ENCODE measurements around the gene CAPN8.
"Not testable (repeated sequence)": the region's sequence is repeated elsewhere in the genome, so short reads cannot be mapped to it uniquely, and the experiment has no call there.

Gene CAPN8

DNA sequence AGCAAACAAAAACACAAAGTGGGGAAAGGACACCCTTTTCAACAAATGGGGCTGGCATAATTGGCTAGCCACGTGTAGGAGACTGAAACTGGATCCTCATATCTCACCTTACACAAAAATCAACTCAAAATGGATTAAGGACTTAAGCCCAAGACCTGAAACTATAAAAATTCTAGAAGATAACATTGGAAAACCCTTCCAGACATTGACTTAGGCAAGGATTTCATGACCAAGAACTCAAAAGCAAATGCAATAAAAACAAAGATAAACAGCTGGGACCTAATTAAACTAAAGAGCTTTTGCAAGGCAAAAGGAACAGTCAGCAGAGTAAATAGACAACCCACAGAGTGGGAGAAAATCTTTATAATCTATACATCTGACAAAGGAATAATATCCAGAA is 146.9 kb downstream of the CAPN8 start:
- H3K27ac Mint-ChIP-seq; H3K27me3 Mint-ChIP-seq; H3K4me3 Mint-ChIP-seq; H3K36me3 Mint-ChIP-seq (ENCODE audit: low read depth); H3K9me3 Mint-ChIP-seq: not testable (repeated sequence)
- H3K4me1 Mint-ChIP-seq (ENCODE audit: low read depth) = peaks cover 29% of the 10 kb centered on the region

DNA sequence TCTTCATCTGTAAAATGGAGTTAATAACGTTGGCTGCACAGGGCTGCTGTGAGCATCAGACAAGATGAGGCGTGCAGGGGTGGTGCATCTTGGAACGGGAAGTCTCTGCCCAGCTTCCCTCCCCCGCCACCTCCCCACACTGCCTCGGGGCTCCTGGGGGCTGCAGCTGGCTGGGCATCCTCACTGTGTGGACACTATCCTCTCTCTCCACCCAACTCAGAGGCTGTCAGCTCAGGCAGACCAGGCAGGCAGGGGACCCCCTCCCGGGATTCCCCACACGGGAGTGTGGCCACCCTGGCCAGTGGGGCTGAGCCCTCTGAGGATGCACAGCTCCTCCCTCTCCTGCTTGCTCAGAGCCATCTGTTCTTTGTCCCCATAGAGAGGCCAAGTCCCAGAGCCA is 149.6 kb downstream of the CAPN8 start:
- no peaks in the 10 kb centered on the region for H3K36me3 Mint-ChIP-seq (ENCODE audit: low read depth)
- peaks cover 29% of the 10 kb centered on the region for H3K4me1 Mint-ChIP-seq (ENCODE audit: low read depth)
- H3K27me3 Mint-ChIP-seq = no peaks in the 10 kb centered on the region
- no peak overlapping the region for H3K27ac Mint-ChIP-seq
- no peaks in the 10 kb centered on the region for H3K9me3 Mint-ChIP-seq
- no peak overlapping the region for H3K4me3 Mint-ChIP-seq

DNA sequence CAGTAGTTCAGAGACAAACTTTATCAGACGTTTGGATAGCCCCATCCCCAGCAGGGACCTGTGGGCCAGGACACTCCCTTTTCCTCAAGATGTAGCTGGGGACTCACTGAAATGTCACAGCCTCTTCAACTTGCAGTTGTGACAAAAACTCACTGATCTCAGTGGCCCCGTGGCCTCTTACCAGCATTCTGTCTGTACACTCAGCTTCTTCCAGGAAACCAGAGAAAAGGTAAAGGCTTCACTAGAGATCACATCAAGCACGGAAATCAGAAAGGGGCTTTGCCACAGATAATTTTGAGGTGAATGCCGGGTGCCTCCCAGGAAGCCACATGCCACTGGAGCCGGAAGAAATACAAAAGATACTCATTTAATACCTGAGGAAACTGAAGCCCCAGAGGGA is 150.1 kb downstream of the CAPN8 start:
- H3K27ac Mint-ChIP-seq = peak overlapping the region; percentile 21
- H3K4me1 Mint-ChIP-seq (ENCODE audit: low read depth) = peaks cover 29% of the 10 kb centered on the region
- no peak overlapping the region for H3K4me3 Mint-ChIP-seq
- H3K9me3 Mint-ChIP-seq = peaks cover 4% of the 10 kb centered on the region
- H3K36me3 Mint-ChIP-seq (ENCODE audit: low read depth) = no peaks in the 10 kb centered on the region
- no peaks in the 10 kb centered on the region for H3K27me3 Mint-ChIP-seq

DNA sequence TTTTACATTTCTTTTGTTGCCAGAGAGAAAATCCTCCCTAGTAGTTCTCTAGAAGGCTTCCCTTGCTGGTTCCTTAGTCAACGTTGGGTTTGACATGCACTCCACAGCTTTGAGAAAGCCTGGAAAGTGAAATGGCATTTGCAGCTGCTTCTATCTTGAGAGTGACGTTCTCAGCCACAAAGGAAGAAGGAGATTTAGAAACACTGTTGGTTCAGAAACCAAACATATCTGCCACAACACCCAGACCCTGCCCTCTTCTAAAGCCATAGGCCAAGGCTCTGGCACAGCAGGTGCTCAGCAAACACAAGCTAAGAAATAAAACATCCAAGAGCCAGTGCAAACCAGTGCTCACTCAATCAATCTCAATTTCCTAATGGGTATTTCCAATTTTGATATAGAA is 150.9 kb downstream of the CAPN8 start:
- H3K27me3 Mint-ChIP-seq = no peaks in the 10 kb centered on the region
- no peaks in the 10 kb centered on the region for H3K36me3 Mint-ChIP-seq (ENCODE audit: low read depth)
- peak overlapping the region; percentile 46 for H3K27ac Mint-ChIP-seq
- peaks cover 29% of the 10 kb centered on the region for H3K4me1 Mint-ChIP-seq (ENCODE audit: low read depth)
- H3K4me3 Mint-ChIP-seq = no peak overlapping the region
- peaks cover 8% of the 10 kb centered on the region for H3K9me3 Mint-ChIP-seq

DNA sequence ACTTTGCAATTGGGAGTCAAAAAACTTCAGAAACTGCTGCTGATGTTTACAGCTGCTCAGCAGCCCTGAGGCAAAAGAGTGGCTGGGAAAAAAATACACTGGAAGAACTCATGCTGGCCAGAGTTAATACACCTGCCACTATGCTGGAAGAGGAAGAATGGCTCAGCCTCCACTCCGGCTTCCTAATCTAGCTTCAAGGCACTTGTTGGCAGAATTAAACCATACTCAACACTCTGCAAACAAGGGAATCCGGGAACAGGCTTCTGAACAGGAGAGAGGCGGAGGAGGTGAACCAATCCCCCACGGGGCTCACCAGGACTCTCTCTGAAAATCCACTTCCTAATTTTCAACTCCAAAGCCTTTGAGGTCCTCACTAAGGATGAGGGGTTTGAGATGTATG is 152.2 kb downstream of the CAPN8 start:
- no peaks in the 10 kb centered on the region for H3K36me3 Mint-ChIP-seq (ENCODE audit: low read depth)
- H3K4me3 Mint-ChIP-seq = no peak overlapping the region
- peaks cover 8% of the 10 kb centered on the region for H3K9me3 Mint-ChIP-seq
- no peaks in the 10 kb centered on the region for H3K27me3 Mint-ChIP-seq
- no peak overlapping the region for H3K27ac Mint-ChIP-seq
- H3K4me1 Mint-ChIP-seq (ENCODE audit: low read depth) = peaks cover 29% of the 10 kb centered on the region

DNA sequence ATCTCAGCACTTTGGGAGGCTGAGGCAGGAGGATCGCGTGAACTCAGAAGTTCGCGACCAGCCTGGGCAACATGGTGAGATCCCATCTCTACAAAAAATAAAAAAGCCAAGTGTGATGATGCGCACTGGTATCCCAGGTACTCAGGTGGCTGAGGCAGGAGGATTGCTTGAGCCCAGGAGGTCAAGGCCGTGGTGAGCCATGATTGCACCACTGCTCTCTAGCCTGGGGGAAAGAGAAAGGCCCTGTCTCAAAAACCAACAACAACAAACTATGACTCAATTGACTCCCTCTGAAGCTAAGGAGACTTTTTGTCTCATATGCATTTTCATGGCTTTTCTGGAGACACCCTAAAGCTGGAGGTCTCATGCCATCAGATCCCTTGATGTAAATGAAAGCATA is 153.4 kb downstream of the CAPN8 start:
- H3K36me3 Mint-ChIP-seq (ENCODE audit: low read depth) = no peaks in the 10 kb centered on the region
- peaks cover 29% of the 10 kb centered on the region for H3K4me1 Mint-ChIP-seq (ENCODE audit: low read depth)
- no peak overlapping the region for H3K27ac Mint-ChIP-seq
- no peaks in the 10 kb centered on the region for H3K27me3 Mint-ChIP-seq
- H3K4me3 Mint-ChIP-seq = no peak overlapping the region
- peaks cover 8% of the 10 kb centered on the region for H3K9me3 Mint-ChIP-seq

DNA sequence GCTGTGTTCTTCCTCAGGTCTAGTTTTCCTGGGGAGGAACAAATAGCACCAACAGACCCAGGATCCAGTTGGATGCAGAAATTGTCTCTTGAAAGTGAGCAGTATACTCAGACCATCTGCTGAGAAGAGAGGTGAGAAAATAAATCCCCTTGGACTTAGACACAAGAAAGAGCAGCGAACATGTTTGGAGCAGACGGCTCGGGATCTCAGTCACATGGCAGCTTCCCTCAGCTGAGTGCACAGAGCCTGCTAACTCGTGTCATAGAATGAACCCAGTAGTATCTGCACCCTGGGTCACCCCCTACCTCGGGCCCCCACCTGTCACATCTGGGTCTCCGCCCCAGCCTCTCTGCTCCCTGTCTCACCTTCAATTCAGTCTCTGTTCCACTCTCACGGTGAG is 156.7 kb downstream of the CAPN8 start:
- H3K4me3 Mint-ChIP-seq = no peak overlapping the region
- H3K36me3 Mint-ChIP-seq (ENCODE audit: low read depth) = no peaks in the 10 kb centered on the region
- no peaks in the 10 kb centered on the region for H3K27me3 Mint-ChIP-seq
- peaks cover 2% of the 10 kb centered on the region for H3K4me1 Mint-ChIP-seq (ENCODE audit: low read depth)
- no peak overlapping the region for H3K27ac Mint-ChIP-seq
- H3K9me3 Mint-ChIP-seq = peaks cover 8% of the 10 kb centered on the region

DNA sequence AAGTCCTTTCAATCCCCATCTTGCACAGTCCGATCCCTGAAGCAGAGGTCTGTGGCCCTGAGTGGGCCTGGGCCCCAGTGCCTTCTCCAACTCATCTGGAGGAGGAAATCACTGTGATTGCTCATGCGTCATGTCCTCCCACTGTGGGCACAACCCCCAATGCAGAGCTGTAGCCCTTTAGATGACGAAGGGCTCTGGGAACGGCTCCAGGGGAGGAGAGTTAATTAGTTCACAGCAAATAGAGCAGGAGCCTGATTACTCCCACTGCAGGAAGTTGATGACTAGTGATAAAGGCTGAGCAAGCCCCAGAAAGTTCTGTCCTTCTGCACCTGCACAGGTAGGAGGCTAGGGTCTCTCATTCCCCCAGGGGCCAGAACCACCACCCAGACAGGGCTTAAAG is 160.8 kb downstream of the CAPN8 start:
- peaks cover 13% of the 10 kb centered on the region for H3K4me1 Mint-ChIP-seq (ENCODE audit: low read depth)
- H3K4me3 Mint-ChIP-seq = no peak overlapping the region
- no peaks in the 10 kb centered on the region for H3K36me3 Mint-ChIP-seq (ENCODE audit: low read depth)
- no peaks in the 10 kb centered on the region for H3K9me3 Mint-ChIP-seq
- H3K27me3 Mint-ChIP-seq = no peaks in the 10 kb centered on the region
- no peak overlapping the region for H3K27ac Mint-ChIP-seq

DNA sequence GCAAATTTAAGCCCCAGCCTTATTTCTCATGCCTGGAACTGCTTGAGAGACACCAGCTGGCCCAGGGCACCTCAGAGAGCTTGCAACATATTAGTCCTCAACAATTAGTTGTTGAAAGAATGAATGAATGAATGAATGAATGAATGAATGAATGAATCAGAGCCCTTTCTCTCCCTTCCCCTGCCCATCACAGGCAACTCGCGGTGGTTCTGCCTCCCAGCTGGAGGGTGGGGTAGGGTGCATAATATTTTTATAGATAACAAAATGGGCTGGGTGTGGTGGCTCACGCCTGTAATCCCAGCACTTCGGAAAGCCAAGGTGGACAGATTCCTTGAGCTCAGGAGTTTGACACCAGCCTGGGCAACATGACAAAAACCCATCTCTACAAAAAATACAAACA is 162.2 kb downstream of the CAPN8 start:
- Mint-ChIP-seq H3K4me1 (ENCODE audit: low read depth) (peaks cover 14% of the 10 kb centered on the region), H3K9me3 (no peaks in the 10 kb centered on the region), H3K27me3 (no peaks in the 10 kb centered on the region), H3K4me3 (no peak overlapping the region), H3K27ac (no peak overlapping the region), H3K36me3 (ENCODE audit: low read depth) (no peaks in the 10 kb centered on the region)

DNA sequence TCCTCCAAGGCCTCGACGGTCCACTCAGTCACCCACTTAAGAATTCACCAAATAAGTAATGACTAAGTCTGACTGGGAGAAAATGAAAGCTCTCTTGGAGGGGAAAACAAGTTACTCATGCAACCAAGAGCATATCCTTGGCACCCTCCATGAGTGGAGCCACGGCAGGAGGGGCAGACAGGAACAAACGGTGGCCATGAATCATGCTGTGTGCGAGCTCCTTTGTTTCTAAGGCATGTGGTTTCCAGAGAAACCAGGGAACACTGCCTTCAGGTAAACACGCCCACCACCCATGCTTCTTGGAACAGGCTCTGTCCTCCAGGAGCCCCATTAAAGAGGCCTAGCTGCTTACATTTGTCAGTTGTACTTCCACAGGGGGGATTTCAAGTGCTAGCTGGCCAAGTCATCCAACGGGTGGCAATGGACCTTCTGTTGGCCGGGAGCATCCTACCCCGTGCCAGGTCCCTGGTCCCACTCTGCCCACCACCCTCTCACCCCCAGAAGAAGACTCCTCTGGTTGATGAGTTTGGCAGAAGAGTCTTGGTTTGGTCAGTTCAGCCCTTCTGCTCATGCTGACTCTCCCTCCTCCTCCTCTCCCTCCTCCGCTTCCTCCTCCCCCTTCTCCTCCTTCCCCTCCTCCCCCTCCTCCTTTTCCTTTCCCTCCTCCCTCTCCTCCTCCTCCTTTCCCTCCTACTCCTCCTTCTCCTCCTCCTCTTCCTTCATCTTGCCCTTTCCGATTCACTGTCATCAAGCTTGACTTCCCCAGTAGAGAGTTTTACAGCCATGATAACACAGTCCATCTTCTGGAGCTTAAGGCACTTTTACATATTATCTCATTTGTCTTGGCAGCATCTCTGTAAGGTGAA is 164.7 kb downstream of the CAPN8 start:
- no peak overlapping the region for H3K4me3 Mint-ChIP-seq
- H3K36me3 Mint-ChIP-seq (ENCODE audit: low read depth) = no peaks in the 10 kb centered on the region
- H3K27me3 Mint-ChIP-seq = no peaks in the 10 kb centered on the region
- H3K9me3 Mint-ChIP-seq = no peaks in the 10 kb centered on the region
- peaks cover 14% of the 10 kb centered on the region for H3K4me1 Mint-ChIP-seq (ENCODE audit: low read depth)
- no peak overlapping the region for H3K27ac Mint-ChIP-seq

DNA sequence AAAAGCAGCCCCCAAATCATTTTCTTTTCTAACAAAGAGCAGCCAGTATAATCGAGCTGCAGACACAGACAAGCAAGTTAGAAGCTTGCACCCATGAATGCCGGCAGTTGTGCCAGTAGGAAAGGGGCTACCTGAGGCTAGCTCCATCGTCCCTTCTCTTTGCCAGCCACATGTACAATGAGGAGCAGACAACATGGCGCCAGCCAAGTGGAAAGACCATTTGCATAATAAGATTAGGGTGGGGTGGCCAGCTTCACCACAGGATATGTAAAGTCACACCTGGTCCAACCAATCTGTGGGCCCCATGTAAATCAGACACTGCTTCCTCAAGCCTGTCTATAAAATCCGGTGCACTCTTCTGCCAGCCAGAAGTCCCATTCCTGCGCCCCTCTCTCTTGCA is 168.6 kb downstream of the CAPN8 start:
- H3K36me3 Mint-ChIP-seq (ENCODE audit: low read depth) = no peaks in the 10 kb centered on the region
- H3K9me3 Mint-ChIP-seq = no peaks in the 10 kb centered on the region
- no peak overlapping the region for H3K27ac Mint-ChIP-seq
- no peak overlapping the region for H3K4me3 Mint-ChIP-seq
- H3K4me1 Mint-ChIP-seq (ENCODE audit: low read depth) = peaks cover 9% of the 10 kb centered on the region
- no peaks in the 10 kb centered on the region for H3K27me3 Mint-ChIP-seq

DNA sequence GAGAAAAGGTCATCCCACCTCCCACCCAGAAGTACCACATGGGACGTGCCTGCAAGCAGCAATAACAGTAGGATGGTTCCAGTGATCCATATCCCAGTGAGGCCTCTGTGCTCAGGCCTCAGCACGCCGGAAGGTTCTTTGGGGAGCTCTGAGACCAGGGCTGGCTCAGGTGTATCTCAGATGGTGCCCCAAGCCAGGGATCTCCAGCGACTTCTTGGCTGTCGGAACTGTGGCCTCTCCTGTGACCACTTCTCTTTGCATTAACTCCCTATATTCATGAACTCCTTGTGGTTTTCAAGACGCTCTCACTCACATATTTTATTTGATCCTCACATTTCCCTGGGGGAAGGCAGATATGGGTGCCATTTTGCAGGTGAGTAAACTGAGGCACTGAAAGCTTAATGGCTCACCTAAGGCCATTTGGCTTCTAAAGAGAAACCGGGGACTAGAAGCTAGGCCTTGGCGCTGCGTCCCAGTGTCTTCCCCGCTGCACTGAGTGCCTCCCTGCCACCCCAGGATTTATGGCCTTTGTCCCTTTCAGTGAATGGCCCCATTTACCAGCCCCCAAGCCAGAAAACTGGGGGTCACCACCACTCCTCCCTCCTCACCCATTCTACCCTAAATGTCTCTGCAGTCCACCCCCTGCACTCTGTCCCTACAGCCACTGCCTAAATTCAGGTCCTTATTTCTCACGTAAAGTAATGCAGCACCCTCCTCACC is 170.4 kb downstream of the CAPN8 start:
- Mint-ChIP-seq H3K27me3 (no peaks in the 10 kb centered on the region), H3K4me3 (no peak overlapping the region), H3K36me3 (ENCODE audit: low read depth) (no peaks in the 10 kb centered on the region), H3K4me1 (ENCODE audit: low read depth) (peaks cover 2% of the 10 kb centered on the region), H3K27ac (no peak overlapping the region), H3K9me3 (no peaks in the 10 kb centered on the region)

DNA sequence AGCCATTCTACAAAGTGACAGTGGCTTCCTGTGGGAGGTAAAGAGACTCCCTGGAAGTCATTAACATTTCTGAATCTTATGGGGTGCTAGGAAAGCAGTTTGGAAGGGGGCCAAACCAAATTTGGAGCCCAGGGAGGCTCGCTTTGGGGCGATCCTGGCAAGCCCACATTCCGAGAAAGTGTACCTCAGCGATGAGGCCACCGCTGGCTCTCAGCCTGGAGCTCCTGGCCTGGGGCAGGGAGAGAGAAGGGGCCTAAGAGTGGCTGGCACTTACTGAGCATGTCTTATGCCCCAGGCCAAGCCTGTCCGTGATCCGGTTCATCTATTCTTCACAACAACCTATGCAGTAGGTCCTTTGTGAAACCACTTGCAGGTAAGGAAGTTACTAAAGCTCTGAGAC is 173.5 kb downstream of the CAPN8 start:
- Mint-ChIP-seq H3K27ac (no peak overlapping the region), H3K4me3 (no peak overlapping the region), H3K36me3 (ENCODE audit: low read depth) (no peaks in the 10 kb centered on the region), H3K9me3 (no peaks in the 10 kb centered on the region), H3K4me1 (ENCODE audit: low read depth) (no peaks in the 10 kb centered on the region), H3K27me3 (no peaks in the 10 kb centered on the region)
